Astrocyte (in vitro differentiated cells and primary cell): ENCODE results near the gene SLC16A10.
"Not testable (repeated sequence)": the region's sequence is repeated elsewhere in the genome, so short reads cannot be mapped to it uniquely, and the experiment has no call there.

Source experiments
- EZH2 ChIP-seq: IDR thresholded peaks from 2 replicates; pipeline ENCODE4 v1.6.1; 2012; ENCODE audit warnings: mild to moderate bottlenecking, low read length, inconsistent platforms; ENCODE audit not compliant: insufficient read depth
- TF ChIP-seq, protein P1 (sequence below): IDR thresholded peaks from 2 replicates; pipeline ENCODE4 v1.5.1; 2011; ENCODE audit warnings: low read depth, mild to moderate bottlenecking, inconsistent platforms, low read length, moderate library complexity; ENCODE audit not compliant: insufficient read depth

DNA sequence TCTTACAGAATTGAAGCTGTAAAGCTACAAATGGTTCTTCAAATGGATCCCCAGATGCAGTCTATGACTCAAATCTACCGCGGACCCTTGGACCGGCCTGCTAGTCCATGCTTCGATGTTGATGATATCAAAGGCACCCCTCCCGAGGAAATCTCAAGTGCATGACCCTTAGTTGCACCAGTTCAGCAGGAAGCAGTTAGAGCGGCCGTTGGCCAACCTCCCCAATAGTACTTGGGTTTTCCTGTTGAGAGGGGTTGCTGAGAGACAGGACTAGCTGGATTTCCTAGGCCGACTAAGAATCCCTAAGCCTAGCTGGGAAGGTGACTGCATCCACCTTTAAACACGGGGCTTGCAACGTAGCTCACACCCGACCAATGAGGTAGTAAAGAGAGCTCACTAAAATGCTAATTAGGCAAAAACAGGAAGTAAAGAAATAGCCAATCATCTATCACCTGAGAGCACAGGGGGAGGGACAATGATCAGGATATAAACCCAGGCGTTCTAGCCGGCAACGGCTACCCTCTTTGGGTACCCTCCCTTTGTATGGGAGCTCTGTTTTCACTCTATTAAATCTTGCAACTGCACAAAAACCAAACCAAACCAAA, 50.3 kb downstream of the SLC16A10 start:
- TF ChIP-seq, protein P1, sequence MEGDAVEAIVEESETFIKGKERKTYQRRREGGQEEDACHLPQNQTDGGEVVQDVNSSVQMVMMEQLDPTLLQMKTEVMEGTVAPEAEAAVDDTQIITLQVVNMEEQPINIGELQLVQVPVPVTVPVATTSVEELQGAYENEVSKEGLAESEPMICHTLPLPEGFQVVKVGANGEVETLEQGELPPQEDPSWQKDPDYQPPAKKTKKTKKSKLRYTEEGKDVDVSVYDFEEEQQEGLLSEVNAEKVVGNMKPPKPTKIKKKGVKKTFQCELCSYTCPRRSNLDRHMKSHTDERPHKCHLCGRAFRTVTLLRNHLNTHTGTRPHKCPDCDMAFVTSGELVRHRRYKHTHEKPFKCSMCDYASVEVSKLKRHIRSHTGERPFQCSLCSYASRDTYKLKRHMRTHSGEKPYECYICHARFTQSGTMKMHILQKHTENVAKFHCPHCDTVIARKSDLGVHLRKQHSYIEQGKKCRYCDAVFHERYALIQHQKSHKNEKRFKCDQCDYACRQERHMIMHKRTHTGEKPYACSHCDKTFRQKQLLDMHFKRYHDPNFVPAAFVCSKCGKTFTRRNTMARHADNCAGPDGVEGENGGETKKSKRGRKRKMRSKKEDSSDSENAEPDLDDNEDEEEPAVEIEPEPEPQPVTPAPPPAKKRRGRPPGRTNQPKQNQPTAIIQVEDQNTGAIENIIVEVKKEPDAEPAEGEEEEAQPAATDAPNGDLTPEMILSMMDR: not testable (repeated sequence)
- TF ChIP-seq EZH2: not testable (repeated sequence)
